Glutamatergic neuron (in vitro differentiated cells): ENCODE results near the gene ERP27. TPM values are rescaled to one million over a fixed set of nuclear protein-coding genes. Genes with fewer than 3 reads are reported as not detected.

ENCODE experiments used
- DNase-seq: peaks from one replicate; pipeline ENCODE4 v3.0.0; 2022
- H3K27ac Mint-ChIP-seq: one replicate; pipeline ENCODE4 v1.8.0; 2020; ENCODE audit warnings: mild to moderate bottlenecking, mixed read lengths, inconsistent platforms; ENCODE audit not compliant: unreplicated experiment
- H3K27me3 Mint-ChIP-seq: one replicate; pipeline ENCODE4 v1.8.0; 2020; ENCODE audit warnings: mild to moderate bottlenecking, moderate library complexity, mixed read lengths, inconsistent platforms; ENCODE audit not compliant: unreplicated experiment
- H3K36me3 Mint-ChIP-seq: one replicate; pipeline ENCODE4 v1.8.0; 2020; ENCODE audit warnings: mild to moderate bottlenecking, mixed read lengths, inconsistent platforms; ENCODE audit not compliant: unreplicated experiment
- H3K4me1 Mint-ChIP-seq: one replicate; pipeline ENCODE4 v1.8.0; 2020; ENCODE audit warnings: mild to moderate bottlenecking, low read depth, mixed read lengths, inconsistent platforms; ENCODE audit not compliant: unreplicated experiment
- H3K4me3 Mint-ChIP-seq: one replicate; pipeline ENCODE4 v1.8.0; 2020; ENCODE audit warnings: mild to moderate bottlenecking, mixed read lengths, inconsistent platforms; ENCODE audit not compliant: unreplicated experiment
- H3K9me3 Mint-ChIP-seq: one replicate; pipeline ENCODE4 v1.8.0; 2020; ENCODE audit warnings: mild to moderate bottlenecking, moderate library complexity, mixed read lengths, inconsistent platforms; ENCODE audit not compliant: unreplicated experiment
- total RNA-seq: library from RNA; stranded (reverse); fragmentation: NEBNext Ultra II Directional; extraction: Animal tissue kit (Norgen Biotek cat#: 25700); gene quantifications from one replicate; pipeline ENCODE4 v1.2.1, GENCODE V29; 2021; ENCODE audit not compliant: unreplicated experiment
- TF ChIP-seq, protein P1 (sequence below): fragments of 200-600 bp; sonication (generic); IDR thresholded peaks from one replicate; pipeline ENCODE4 v1.5.0; 2021; ENCODE audit not compliant: partially characterized antibody, unreplicated experiment

Gene ERP27
- total RNA-seq, 1 donor from 2014 or later, result not detected

DNA sequence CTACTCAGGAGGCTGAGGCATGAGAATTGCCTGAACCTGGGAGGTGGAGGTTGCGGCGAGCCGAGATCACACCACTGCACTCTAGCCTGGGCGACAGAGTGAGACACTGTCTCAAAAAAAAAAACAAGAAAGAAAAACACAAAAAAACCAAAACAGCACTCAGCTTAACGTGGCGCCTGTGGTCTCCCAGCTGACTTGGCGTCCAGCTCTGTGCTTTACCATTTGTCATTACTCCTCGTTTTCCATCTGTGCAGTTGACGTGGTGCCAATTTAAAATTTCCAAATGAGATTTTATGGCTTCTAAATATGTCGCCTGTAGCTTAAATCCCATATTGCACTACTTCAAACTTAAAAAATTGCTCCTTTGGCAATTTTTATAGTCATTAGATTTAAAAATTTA is 54.7 kb downstream of the ERP27 start:
- H3K27ac Mint-ChIP-seq, result no peak overlapping the region
- no peaks in the 10 kb centered on the region for H3K36me3 Mint-ChIP-seq
- H3K4me3 Mint-ChIP-seq, result no peak overlapping the region
- TF ChIP-seq, protein P1, sequence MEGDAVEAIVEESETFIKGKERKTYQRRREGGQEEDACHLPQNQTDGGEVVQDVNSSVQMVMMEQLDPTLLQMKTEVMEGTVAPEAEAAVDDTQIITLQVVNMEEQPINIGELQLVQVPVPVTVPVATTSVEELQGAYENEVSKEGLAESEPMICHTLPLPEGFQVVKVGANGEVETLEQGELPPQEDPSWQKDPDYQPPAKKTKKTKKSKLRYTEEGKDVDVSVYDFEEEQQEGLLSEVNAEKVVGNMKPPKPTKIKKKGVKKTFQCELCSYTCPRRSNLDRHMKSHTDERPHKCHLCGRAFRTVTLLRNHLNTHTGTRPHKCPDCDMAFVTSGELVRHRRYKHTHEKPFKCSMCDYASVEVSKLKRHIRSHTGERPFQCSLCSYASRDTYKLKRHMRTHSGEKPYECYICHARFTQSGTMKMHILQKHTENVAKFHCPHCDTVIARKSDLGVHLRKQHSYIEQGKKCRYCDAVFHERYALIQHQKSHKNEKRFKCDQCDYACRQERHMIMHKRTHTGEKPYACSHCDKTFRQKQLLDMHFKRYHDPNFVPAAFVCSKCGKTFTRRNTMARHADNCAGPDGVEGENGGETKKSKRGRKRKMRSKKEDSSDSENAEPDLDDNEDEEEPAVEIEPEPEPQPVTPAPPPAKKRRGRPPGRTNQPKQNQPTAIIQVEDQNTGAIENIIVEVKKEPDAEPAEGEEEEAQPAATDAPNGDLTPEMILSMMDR, result no peak
- H3K27me3 Mint-ChIP-seq, result no peaks in the 10 kb centered on the region
- H3K4me1 Mint-ChIP-seq, result peaks cover 12% of the 10 kb centered on the region
- DNase-seq, result no peak
- peaks cover 2% of the 10 kb centered on the region for H3K9me3 Mint-ChIP-seq

DNA sequence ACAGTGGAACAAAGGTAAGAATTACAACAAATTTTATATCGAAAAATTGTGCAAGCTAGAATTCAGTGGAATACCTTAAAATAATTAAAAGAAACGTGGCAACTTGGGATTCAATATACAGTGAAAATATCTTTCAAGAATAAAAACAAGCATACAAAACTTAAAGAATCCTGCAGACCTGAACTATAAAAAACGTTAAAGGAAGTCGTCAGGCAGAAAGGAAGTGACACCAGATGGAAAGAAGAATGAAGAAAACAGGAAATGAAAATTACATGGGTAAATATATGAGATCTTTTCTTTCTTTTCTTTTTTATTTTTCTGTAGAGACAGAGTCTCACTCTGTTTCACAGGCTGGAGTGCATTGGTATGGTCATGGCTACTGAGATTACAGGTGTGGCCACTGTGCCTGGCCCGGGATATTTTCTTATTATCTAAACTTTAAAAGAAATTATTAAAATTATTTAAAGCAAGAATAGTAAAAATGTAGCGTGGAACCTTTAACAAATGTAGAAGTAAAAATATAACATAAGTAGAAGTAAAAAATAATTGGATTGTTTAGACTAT is 57.4 kb downstream of the ERP27 start:
- Mint-ChIP-seq H3K4me3 (no peak overlapping the region), H3K36me3 (no peaks in the 10 kb centered on the region), H3K27me3 (no peaks in the 10 kb centered on the region), H3K27ac (no peak overlapping the region), H3K9me3 (peaks cover 2% of the 10 kb centered on the region), H3K4me1 (peaks cover 5% of the 10 kb centered on the region)
- TF ChIP-seq, protein P1, result no peak
- no peak for DNase-seq

DNA sequence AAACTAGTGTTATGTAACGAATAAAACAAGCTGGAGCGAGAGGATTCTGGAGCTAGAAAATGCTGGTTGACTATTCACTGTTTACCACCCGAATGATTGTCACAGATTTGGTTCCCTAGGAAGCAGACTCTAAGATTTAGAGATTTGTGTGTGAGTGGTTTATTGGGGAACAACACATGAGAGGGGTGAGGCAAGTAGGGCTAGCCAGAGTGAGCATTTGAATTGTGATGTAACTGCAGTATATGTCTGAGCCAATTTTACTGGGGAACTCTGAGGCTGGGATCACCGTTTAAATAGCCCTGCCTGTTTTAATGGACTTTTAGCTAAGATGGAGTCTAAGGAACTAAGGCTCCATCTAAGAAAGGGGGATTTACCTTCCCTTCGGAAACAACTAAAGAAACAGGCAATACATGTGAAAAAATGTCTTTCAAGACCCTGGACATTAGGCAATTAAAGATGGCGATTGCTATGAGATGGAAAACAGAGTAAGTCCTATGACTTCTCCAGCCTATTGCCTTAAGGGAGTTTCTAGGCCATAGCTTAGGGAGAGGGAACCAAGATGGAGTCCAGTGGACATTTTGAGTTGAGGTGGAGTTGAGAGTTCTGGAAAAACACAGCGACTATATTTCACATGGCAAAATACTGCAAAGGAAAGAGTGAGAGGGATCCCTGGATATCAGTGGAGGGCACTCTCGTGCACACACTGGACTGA is 59.0 kb downstream of the ERP27 start:
- peaks cover 5% of the 10 kb centered on the region for H3K4me1 Mint-ChIP-seq
- no peak for DNase-seq
- no peak overlapping the region for H3K27ac Mint-ChIP-seq
- no peak overlapping the region for H3K4me3 Mint-ChIP-seq
- TF ChIP-seq, protein P1, result no peak
- H3K27me3 Mint-ChIP-seq, result no peaks in the 10 kb centered on the region
- H3K36me3 Mint-ChIP-seq, result no peaks in the 10 kb centered on the region
- peaks cover 2% of the 10 kb centered on the region for H3K9me3 Mint-ChIP-seq

DNA sequence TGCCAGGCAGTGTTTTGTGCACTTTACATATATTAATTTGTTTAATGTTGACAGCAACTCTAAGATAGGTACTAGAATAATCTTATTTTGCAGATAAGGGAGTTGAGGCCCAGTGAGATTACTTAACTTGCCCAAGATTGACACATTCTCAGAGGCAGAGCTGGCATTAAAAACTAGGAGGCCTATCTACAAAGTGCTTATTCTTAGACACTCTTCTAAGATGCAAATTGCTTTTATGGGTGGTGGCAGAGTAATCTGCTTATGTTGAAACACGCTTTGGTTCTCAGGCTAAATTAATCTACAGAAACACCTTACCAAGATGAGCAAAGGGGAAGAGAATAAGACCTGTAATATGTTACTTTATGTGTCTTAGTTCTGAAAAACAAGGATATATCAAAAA is 59.8 kb downstream of the ERP27 start:
- Mint-ChIP-seq H3K4me1 (peaks cover 4% of the 10 kb centered on the region), H3K27me3 (no peaks in the 10 kb centered on the region), H3K9me3 (peaks cover 2% of the 10 kb centered on the region), H3K27ac (no peak overlapping the region), H3K4me3 (no peak overlapping the region), H3K36me3 (no peaks in the 10 kb centered on the region)
- DNase-seq, result no peak
- TF ChIP-seq, protein P1, result no peak

DNA sequence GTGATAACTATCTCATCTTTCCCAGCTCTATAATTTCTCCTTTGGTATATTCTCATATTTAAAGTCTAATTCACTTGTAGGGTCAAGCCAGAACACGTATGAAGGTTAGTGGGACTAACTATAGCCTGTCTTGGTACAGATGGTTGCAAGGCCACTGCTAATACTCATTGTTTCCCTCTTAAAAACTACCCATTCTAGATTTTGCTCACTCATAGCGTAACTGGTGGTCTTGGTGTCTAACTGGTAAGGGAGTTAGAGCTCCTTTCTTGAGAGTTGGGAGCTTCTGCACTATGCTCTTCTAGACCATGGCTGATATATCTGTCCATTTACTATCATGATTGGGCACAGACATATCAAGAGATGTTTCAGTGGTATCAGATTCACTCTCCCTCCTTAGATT is 61.5 kb downstream of the ERP27 start:
- H3K9me3 Mint-ChIP-seq, result peaks cover 2% of the 10 kb centered on the region
- H3K4me3 Mint-ChIP-seq, result no peak overlapping the region
- no peak overlapping the region for H3K27ac Mint-ChIP-seq
- no peaks in the 10 kb centered on the region for H3K36me3 Mint-ChIP-seq
- peaks cover 4% of the 10 kb centered on the region for H3K4me1 Mint-ChIP-seq
- H3K27me3 Mint-ChIP-seq, result no peaks in the 10 kb centered on the region
- TF ChIP-seq, protein P1, result no peak
- no peak for DNase-seq
